Esophagus muscularis mucosa (tissue), 4 donors: ENCODE results near the gene ECM2.

Source experiments
- CTCF ChIP-seq, 3 experiments: fragments of 200-600 bp in 2 of 3; fragments of 450-650 bp in 1 of 3; sonication (generic) in 2 of 3; IDR thresholded peaks; one replicate each; pipeline ENCODE4 v1.5.1; 2017 to 2019; ENCODE audit warnings: antibody characterized with exemption in 3 of 3, mild to moderate bottlenecking in 2 of 3, moderate library complexity in 1 of 3
- EP300 ChIP-seq: sonication (generic); formaldehyde crosslinking; IDR thresholded peaks from one replicate; pipeline ENCODE4 v1.6.1; 2017; ENCODE audit warnings: antibody characterized with exemption
- POLR2A ChIP-seq: fragments of 450-650 bp; IDR thresholded peaks from one replicate; pipeline ENCODE4 v1.6.1; 2017; ENCODE audit warnings: antibody characterized with exemption, moderate library complexity, mild to moderate bottlenecking, low read depth
- POLR2AphosphoS5 ChIP-seq, 2 donors: sonication (generic); formaldehyde crosslinking; IDR thresholded peaks; one replicate each; pipeline ENCODE4 v1.6.1; 2017; ENCODE audit warnings: antibody characterized with exemption in 2 of 2

DNA sequence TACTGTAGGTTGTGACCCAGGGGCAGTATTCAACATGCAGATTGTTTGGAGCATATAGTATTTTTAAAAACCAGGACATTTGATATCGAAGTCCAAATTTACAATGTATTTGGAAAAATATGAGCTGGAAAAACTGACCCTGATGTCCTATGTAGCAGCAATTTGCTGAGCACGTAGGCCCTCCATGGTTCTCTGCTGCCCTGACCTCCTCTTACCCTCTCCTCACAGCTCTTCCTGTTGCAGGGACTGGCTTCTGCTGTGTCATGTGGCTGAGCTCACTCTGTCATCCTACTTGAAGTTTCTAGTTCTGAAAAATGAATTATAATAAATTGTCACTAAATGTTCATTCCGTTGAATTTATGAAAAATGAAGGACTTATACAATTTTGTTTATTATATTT, 49.4 kb downstream of the ECM2 start:
- TF ChIP-seq CTCF (IDR thresholded peaks at IDR 0.05) (no peak), POLR2AphosphoS5 (IDR thresholded peaks at IDR 0.05) (no peak), POLR2A (no peak), EP300 (no peak)
